Activated CD4-positive, alpha-beta T cell treated with anti-CD3 and anti-CD28 coated beads, Interleukin-2, amount 50 U/mL, for 16 hours (primary cell): ENCODE measurements around the gene GNAI1.

Experiments used
- DNase-seq: peaks from one replicate; pipeline ENCODE4 v3.0.0-alpha.2; 2020

GNAI1 gene

GRCh38 chr7:80134536-80135308 lies at the start of gene GNAI1:
TSS of gene GNAI1 (plus strand) at chr7:80134831. CDS start at chr7:80135161, 330 bp downstream.
- DNase-seq, result peak; percentile 21

GRCh38 chr7:80087051-80087770 lies 47.4 kb upstream of the GNAI1 start:
- no peak for DNase-seq

GRCh38 chr7:80087771-80088170 lies 46.9 kb upstream of the GNAI1 start:
- no peak for DNase-seq

- DNase-seq, result no peak
These were observed 45.9 kb upstream of the GNAI1 start for GRCh38 chr7:80088705-80089104.

- DNase-seq, result no peak
These were observed 45.3 kb upstream of the GNAI1 start for GRCh38 chr7:80089366-80089765.

- DNase-seq, result no peak
These were observed 41.3 kb upstream of the GNAI1 start for GRCh38 chr7:80093349-80093748.

- DNase-seq, result no peak
These were observed 39.1 kb upstream of the GNAI1 start for GRCh38 chr7:80095545-80095944.

- DNase-seq, result no peak
These were observed 36.9 kb upstream of the GNAI1 start for GRCh38 chr7:80097756-80098155.

- no peak for DNase-seq
These were observed 35.8 kb upstream of the GNAI1 start for GRCh38 chr7:80098795-80099194.

GRCh38 chr7:80100254-80100653 lies 34.4 kb upstream of the GNAI1 start:
- no peak for DNase-seq

GRCh38 chr7:80105701-80106408 lies 28.8 kb upstream of the GNAI1 start:
- no peak for DNase-seq

- DNase-seq, result no peak
These were observed 28.0 kb upstream of the GNAI1 start for GRCh38 chr7:80106498-80107113.

GRCh38 chr7:80107278-80107677 lies 27.4 kb upstream of the GNAI1 start:
- no peak for DNase-seq

GRCh38 chr7:80110376-80110775 lies 24.3 kb upstream of the GNAI1 start:
- DNase-seq, result no peak

GRCh38 chr7:80114159-80114558 lies 20.5 kb upstream of the GNAI1 start:
- DNase-seq, result no peak

GRCh38 chr7:80124526-80125264 lies 9.9 kb upstream of the GNAI1 start:
- DNase-seq, result no peak

- DNase-seq, result no peak
These were observed 7.0 kb upstream of the GNAI1 start for GRCh38 chr7:80127412-80128160.

GRCh38 chr7:80128918-80129317 lies 5.7 kb upstream of the GNAI1 start:
- DNase-seq, result no peak

GRCh38 chr7:80129785-80130184 lies 4.8 kb upstream of the GNAI1 start:
- DNase-seq, result no peak

GRCh38 chr7:80131675-80132435 lies 2.8 kb upstream of the GNAI1 start:
- no peak for DNase-seq

GRCh38 chr7:80132594-80132993 lies 2.0 kb upstream of the GNAI1 start:
- no peak for DNase-seq
